Measurements from ENCODE around the gene HTR4. TPM values are rescaled to one million over a fixed set of nuclear protein-coding genes. Genes with fewer than 3 reads are reported as not detected.

The HTR4 gene
- total RNA-seq, 1 experiment from 2014 or later = not detected

DNA sequence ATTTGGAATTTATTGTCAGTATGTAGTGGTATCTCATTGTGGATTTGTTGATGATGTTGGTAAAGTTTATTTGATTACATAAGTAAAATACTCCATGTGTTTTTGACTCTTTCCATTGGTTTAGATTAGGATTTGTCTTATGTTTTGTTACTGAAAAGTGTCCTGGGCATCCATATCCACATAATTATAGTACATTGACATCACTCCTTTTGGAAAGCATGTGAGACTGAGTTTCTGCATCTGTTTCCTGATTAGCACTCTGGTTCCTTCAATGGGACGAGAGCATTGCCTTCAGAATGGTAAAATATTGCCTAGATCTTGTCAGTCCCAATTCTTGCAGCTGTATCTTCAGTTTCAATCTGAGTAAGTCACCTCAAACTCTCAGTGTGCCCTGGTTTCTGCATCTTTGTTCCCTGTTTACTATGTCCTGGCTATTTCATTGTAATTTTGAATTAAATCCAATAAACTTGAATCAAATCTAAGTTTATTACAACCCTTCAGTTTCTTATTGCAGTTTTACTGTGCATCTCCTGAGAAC, 142.4 kb downstream of the HTR4 start:
- H3K9me3 Mint-ChIP-seq = peaks cover 4 to 9% of the 10 kb centered on the region in 2 experiments; a peak in 3 of 5 replicates
- Histone ChIP-seq H2BK20ac (ENCODE audit: low read depth, low read length, poor library complexity, severe bottlenecking) (no peak overlapping the region), H3K14ac (ENCODE audit: insufficient read depth, low read length) (no peak overlapping the region), H3K27me3 (ENCODE audit: insufficient read depth, low read length) (no peaks in the 10 kb centered on the region; the same call in 1 of the 2 replicates), H4K8ac (replicated peaks; ENCODE audit: insufficient read length, low read depth, low read length) (no peak overlapping the region), H3K9me3 (ENCODE audit: control insufficient read depth, low read depth, low read length) (no peaks in the 10 kb centered on the region), H3K18ac (ENCODE audit: insufficient read length, low read depth, low read length) (no peak overlapping the region), H3K79me2 (ENCODE audit: insufficient read depth, low read length) (no peaks in the 10 kb centered on the region), H2AFZ (ENCODE audit: low read length) (no peak overlapping the region), H2BK12ac (ENCODE audit: insufficient read length, low read depth, low read length) (no peak overlapping the region), H4K20me1 (ENCODE audit: control insufficient read depth, insufficient read depth, insufficient read length) (no peaks in the 10 kb centered on the region), H3K79me1 (ENCODE audit: insufficient read depth, low read depth, low read length, poor library complexity, severe bottlenecking) (no peaks in the 10 kb centered on the region), H3K23ac (ENCODE audit: insufficient read length, low read depth, low read length) (no peak overlapping the region), H3K4me1 (ENCODE audit: insufficient read depth, low read length) (no peaks in the 10 kb centered on the region), H2BK120ac (ENCODE audit: low read depth, low read length, poor library complexity, severe bottlenecking) (no peak overlapping the region), H2BK15ac (ENCODE audit: low read depth, low read length) (no peak overlapping the region), H2AK5ac (ENCODE audit: insufficient read length, low read length) (no peak overlapping the region), H3K9ac (ENCODE audit: extremely low read depth, insufficient read length, low read length) (no peak overlapping the region), H3K4me2 (ENCODE audit: insufficient read depth, insufficient read length, low read length) (no peak overlapping the region), H2BK5ac (ENCODE audit: insufficient read length, low read length) (no peak overlapping the region), H3T11ph (ENCODE audit: low read length) (no peak overlapping the region), H3K27ac (ENCODE audit: insufficient read length, low read depth, low read length) (no peak overlapping the region), H4K5ac (ENCODE audit: insufficient read length, low read depth, low read length) (no peak overlapping the region), H3K4ac (ENCODE audit: low read depth, low read length) (no peak overlapping the region), H3K56ac (ENCODE audit: insufficient read length, low read depth, low read length) (no peak overlapping the region), H4K91ac (ENCODE audit: insufficient read length, low read depth, low read length) (no peak overlapping the region), H3K23me2 (ENCODE audit: insufficient read length, low read depth, low read length, poor library complexity, severe bottlenecking) (no peaks in the 10 kb centered on the region)
- no peaks in the 10 kb centered on the region for H3K36me3 Mint-ChIP-seq (ENCODE audit: insufficient read depth in 1 of 3, low read depth in 3 of 3)
- H3K27ac Mint-ChIP-seq = no peak overlapping the region
- H3K4me1 Mint-ChIP-seq = no peaks in the 10 kb centered on the region
- TF ChIP-seq CTCF (conservative IDR thresholded peaks at IDR 0.05) = no peak
- peaks cover 4% of the 10 kb centered on the region; the same call in 1 of the 2 replicates for H3K27me3 Mint-ChIP-seq (ENCODE audit: low read depth)
- H3K4me3 Mint-ChIP-seq = no peak overlapping the region
- DNase-seq = no peak
- no CpG with 5 or more reads among the region's 1 CpG for WGBS (ENCODE audit: extremely low coverage, insufficient read length, low lambda C conversion rate)
